K562 (cell line): ENCODE data around the gene MYH9.

Experiments used
- CEBPZ ChIP-seq: fragments of 150-350 bp; IDR thresholded peaks from 2 replicates; pipeline ENCODE4 v1.6.1; 2014; ENCODE audit warnings: low read depth, mild to moderate bottlenecking, low read length, borderline replicate concordance
- CTCF ChIP-seq, 3 experiments: IDR thresholded peaks in 2 of 3; conservative IDR thresholded peaks in 1 of 3; 2 replicates each; pipeline ENCODE4 v1.5.1; 2011 to 2012; ENCODE audit warnings: low read length in 3 of 3, mild to moderate bottlenecking in 3 of 3, control low read depth in 2 of 3, improper control_type of control experiment in 1 of 3, inconsistent platforms in 1 of 3, low read depth in 1 of 3, mixed read lengths in 1 of 3, moderate library complexity in 1 of 3; ENCODE audit not compliant: insufficient read depth in 2 of 3

- TF ChIP-seq CTCF (IDR thresholded peaks at IDR 0.05 in 2 of 3, conservative IDR thresholded peaks at IDR 0.05 in 1 of 3; ENCODE audit: insufficient read depth in 2 of 3, low read depth in 1 of 3, low read length in 3 of 3) (no peak), CEBPZ (no peak)
Observed at GRCh38 chr22:36232715-36233401, 154.9 kb downstream of the MYH9 start.
